ENCODE results near the gene PRR19. TPM values are rescaled to one million over a fixed set of nuclear protein-coding genes. Genes with fewer than 3 reads are reported as not detected.
A peak's percentile ranks its signal among the peaks of the same experiment; 100 is the strongest.

PRR19 gene
- total and polyA plus RNA-seq, 10 of the 15 experiments (the other 5 are each of a cell fraction or from before 2014, with no cell fraction given): 0.09 to 1.7 (median 0.73) TPM; not detected in 1

GRCh38 chr19:42280815-42281145 is 21.2 kb upstream of the PRR19 start:
- Histone ChIP-seq H3K36me3 (ENCODE audit: control insufficient read depth in 2 of 2, insufficient read depth in 2 of 2, low read length in 1 of 2) (no peaks in the 10 kb centered on the region), H3K4me1 (ENCODE audit: control insufficient read depth, insufficient read depth, low read length) (peaks cover 53% of the 10 kb centered on the region), H3K9ac (ENCODE audit: control insufficient read depth, insufficient read depth, low read length) (peak overlapping the region; percentile 45; the same call in 1 of the 2 replicates), H3K27ac (ENCODE audit: control insufficient read depth, insufficient read depth) (peak overlapping the region; percentile 55), H3K27me3 (replicated peaks in 1 of 2; ENCODE audit: control insufficient read depth in 2 of 2, insufficient read depth in 2 of 2, low read length in 1 of 2) (no peaks in the 10 kb centered on the region), H3K4me3 (peak overlapping the region; percentile 98; the same call in 1 of the 2 replicates), H3K9me3 (replicated peaks; ENCODE audit: control insufficient read depth, insufficient read depth, low read length) (no peaks in the 10 kb centered on the region), H4K20me1 (ENCODE audit: control insufficient read depth, insufficient read depth) (no peaks in the 10 kb centered on the region; the same call in 1 of the 2 replicates), H2AFZ (ENCODE audit: control insufficient read depth, low read depth, low read length) (no peak overlapping the region), H3K4me2 (ENCODE audit: control insufficient read depth, insufficient read depth) (peak overlapping the region; percentile 97; the same call in 1 of the 2 replicates), H3K79me2 (ENCODE audit: control insufficient read depth, insufficient read depth, low read length) (peaks cover 37% of the 10 kb centered on the region)
- ChIA-PET SMC1A (ENCODE audit: uncharacterized antibody, unreplicated experiment) (interaction anchor here (5.1 kb wide), 1 partner anchor 36 kb away, joined by 70 read pairs; the partner anchor contains the start of gene GSK3A), CTCF (interaction anchor here (1.5 to 6.7 kb wide), 5 partner anchors 16 to 148 kb away, joined by 3 to 111 read pairs (median 9); partner anchors contain the start of genes GSK3A and POU2F2), RAD21 (ENCODE audit: unreplicated experiment) (interaction anchor here (1.0 to 5.5 kb wide), 4 partner anchors 11 to 146 kb away, joined by 3 to 82 read pairs (median 16); partner anchors contain the start of genes CIC, GSK3A and PAFAH1B3), POLR2A (interaction anchor here (3.1 to 5.1 kb wide), 2 partner anchors 11 to 37 kb away, joined by 24 to 51 read pairs; partner anchors contain the start of genes CIC and GSK3A)
- in situ Hi-C loops (cut with MboI) (no loop called here), intact Hi-C loops (cut with micrococcal nuclease; ENCODE audit: unreplicated experiment) (loop anchor here (2.0 to 5.0 kb wide), 5 partner anchors 36 to 173 kb away; partner anchors contain the start of genes POU2F2 and ZNF526)
- TF ChIP-seq SMARCA5 (IDR thresholded peaks at IDR 0.05) (no peak), RBBP5 (conservative IDR thresholded peaks at IDR 0.05) (no peak), EGR1 (IDR thresholded peaks at IDR 0.05; ENCODE audit: borderline replicate concordance in 1 of 2, low read depth in 2 of 2, low read length in 2 of 2) (peak in 1 of 2 experiments; percentile 71; a peak in 1 of 3 replicates)
- ATAC-seq: no peak
- no TSS peak for BruUV-seq (replicated peaks)
- FAIRE-seq: no peak
- DNase-seq (ENCODE audit: low read depth, low spot score): no peak
- 0% methylated on average over 12 of the region's 20 CpGs for WGBS (ENCODE audit: insufficient coverage, insufficient replicate concordance, low lambda C conversion rate, missing lambda C conversion rate)

- WGBS (ENCODE audit: insufficient coverage, insufficient replicate concordance, low lambda C conversion rate, missing lambda C conversion rate): 0% methylated on average over 17 of the region's 25 CpGs
- peak overlapping the region; percentile 59 for H3K9ac ChIP-seq (ENCODE audit: control insufficient read depth, insufficient read depth, low read length)
- H2AFZ ChIP-seq (ENCODE audit: control insufficient read depth, low read depth, low read length): no peak overlapping the region
- no peaks in the 10 kb centered on the region for H3K27me3 ChIP-seq (replicated peaks in 1 of 2; ENCODE audit: control insufficient read depth in 2 of 2, insufficient read depth in 2 of 2, low read length in 1 of 2)
- peak overlapping the region; percentile 45 for H3K27ac ChIP-seq (ENCODE audit: control insufficient read depth, insufficient read depth)
- no peak for TF ChIP-seq SREBF2 (IDR thresholded peaks at IDR 0.05; ENCODE audit: low read length)
- 0 out of 6 replicates have a peak, but pooled peaks of 1 of the 3 experiments have one; percentile 25 for TF ChIP-seq CTCF (IDR thresholded peaks at IDR 0.05 in 2 of 3, conservative IDR thresholded peaks at IDR 0.05 in 1 of 3; ENCODE audit: control insufficient read depth in 2 of 3, extremely low read depth in 1 of 3, insufficient read depth in 1 of 3, low read depth in 3 of 3, low read length in 3 of 3)
- TF ChIP-seq LARP7 (IDR thresholded peaks at IDR 0.05): 0 out of 2 replicates have a peak, but pooled peaks have one; percentile 21
- SMC1A ChIA-PET (ENCODE audit: uncharacterized antibody, unreplicated experiment): interaction anchor here (0.7 to 5.1 kb wide), 5 partner anchors 15 to 80 kb away, joined by 3 to 70 read pairs (median 4); partner anchors contain the start of gene GSK3A
- no peaks in the 10 kb centered on the region for H3K9me3 ChIP-seq (replicated peaks; ENCODE audit: control insufficient read depth, insufficient read depth, low read length)
- CTCF ChIA-PET: interaction anchor here (2.4 to 6.7 kb wide), 2 partner anchors 15 to 37 kb away, joined by 6 to 111 read pairs; partner anchors contain the start of gene GSK3A
- H3K4me2 ChIP-seq (ENCODE audit: control insufficient read depth, insufficient read depth): peak overlapping the region; percentile 97
- peak overlapping the region; percentile 64; the same call in 1 of the 2 replicates for H3K4me3 ChIP-seq
- POLR2A ChIA-PET: interaction anchor here (0.6 to 5.1 kb wide), 5 partner anchors 29 to 152 kb away, joined by 3 to 51 read pairs (median 4); partner anchors contain the start of gene GSK3A
- peaks cover 40% of the 10 kb centered on the region for H3K79me2 ChIP-seq (ENCODE audit: control insufficient read depth, insufficient read depth, low read length)
- BruUV-seq (replicated peaks): no TSS peak
- peaks cover 56% of the 10 kb centered on the region for H3K4me1 ChIP-seq (ENCODE audit: control insufficient read depth, insufficient read depth, low read length)
- no peaks in the 10 kb centered on the region for H3K36me3 ChIP-seq (ENCODE audit: control insufficient read depth in 2 of 2, insufficient read depth in 2 of 2, low read length in 1 of 2)
- peak; percentile 7 for ATAC-seq
- FAIRE-seq: no peak
- intact Hi-C loops (cut with micrococcal nuclease; ENCODE audit: unreplicated experiment): loop anchor here (2.0 to 5.0 kb wide), 5 partner anchors 36 to 174 kb away; partner anchors contain the start of genes POU2F2 and ZNF526
- H4K20me1 ChIP-seq (ENCODE audit: control insufficient read depth, insufficient read depth): no peaks in the 10 kb centered on the region; the same call in 1 of the 2 replicates
- in situ Hi-C loops (cut with MboI): no loop called here
- RAD21 ChIA-PET (ENCODE audit: unreplicated experiment): interaction anchor here (0.7 to 5.5 kb wide), 6 partner anchors 11 to 149 kb away, joined by 3 to 82 read pairs (median 6); partner anchors contain the start of genes CIC, GSK3A, PAFAH1B3 and POU2F2
- DNase-seq (ENCODE audit: low read depth, low spot score): no peak
These were observed 20.6 kb upstream of the PRR19 start for GRCh38 chr19:42281146-42281826.

Measured in GM12878 (cell line).